HS-27A (cell line): Measurements from ENCODE around the gene KNSTRN.
A peak's percentile ranks its signal among the peaks of the same experiment; 100 is the strongest.

Experiments used
- DNase-seq: peaks from one replicate; pipeline ENCODE4 v3.0.0-alpha.2; 2012; ENCODE audit warnings: low read depth, missing footprints

KNSTRN gene

DNA sequence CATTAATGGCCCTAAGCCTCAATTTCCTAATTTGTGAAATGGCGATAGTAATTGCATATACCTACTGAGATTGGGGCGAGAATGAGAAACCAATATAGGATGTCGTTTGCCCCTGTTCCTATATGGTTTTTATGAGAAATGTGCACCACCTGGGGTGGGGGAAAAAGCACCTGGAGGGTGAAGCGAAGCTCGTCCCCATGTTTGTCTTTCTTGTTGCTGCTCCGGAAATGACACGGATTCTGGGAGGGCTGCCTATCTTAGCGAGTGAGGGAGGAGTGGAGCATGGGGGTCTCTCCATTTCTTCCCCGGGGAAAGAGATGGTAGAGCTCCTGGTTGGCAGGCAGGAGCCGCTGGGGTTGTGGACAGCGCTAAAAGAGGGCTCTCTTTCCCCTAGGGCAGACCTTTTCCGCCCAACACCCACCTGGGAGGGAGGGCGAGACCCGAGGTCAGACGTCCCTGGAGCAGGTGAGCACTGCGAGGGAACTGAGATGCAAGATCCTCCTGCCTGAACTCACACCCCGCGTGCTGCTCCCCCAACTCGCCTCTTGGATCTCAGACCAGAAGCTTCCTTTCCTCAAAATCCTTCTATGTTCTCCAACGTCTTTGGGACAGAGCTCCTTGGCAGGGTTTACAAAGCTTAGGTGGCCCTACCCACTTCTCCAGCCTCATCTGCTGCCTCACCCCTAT is 52.6 kb downstream of the KNSTRN start:
- no peak for DNase-seq

DNA sequence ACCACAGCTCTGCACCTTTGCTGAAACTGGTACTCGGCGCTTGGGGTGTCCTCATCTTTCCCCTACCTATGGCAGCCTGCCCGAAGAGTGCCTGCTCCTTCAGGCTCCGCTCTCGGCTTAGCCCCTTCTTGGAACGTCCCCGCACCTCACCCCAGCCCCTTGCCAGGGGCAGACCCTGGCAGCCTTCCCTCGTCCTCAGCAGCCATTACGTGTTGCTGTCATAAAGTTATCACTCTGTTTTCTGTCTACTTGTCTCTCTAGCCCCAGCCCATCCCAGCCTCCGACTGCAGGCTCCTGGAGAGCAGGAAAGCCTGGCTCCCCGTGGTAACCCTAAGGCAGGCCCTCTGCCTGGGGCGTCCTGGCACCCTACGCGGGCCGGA is 53.2 kb downstream of the KNSTRN start:
- no peak for DNase-seq

DNA sequence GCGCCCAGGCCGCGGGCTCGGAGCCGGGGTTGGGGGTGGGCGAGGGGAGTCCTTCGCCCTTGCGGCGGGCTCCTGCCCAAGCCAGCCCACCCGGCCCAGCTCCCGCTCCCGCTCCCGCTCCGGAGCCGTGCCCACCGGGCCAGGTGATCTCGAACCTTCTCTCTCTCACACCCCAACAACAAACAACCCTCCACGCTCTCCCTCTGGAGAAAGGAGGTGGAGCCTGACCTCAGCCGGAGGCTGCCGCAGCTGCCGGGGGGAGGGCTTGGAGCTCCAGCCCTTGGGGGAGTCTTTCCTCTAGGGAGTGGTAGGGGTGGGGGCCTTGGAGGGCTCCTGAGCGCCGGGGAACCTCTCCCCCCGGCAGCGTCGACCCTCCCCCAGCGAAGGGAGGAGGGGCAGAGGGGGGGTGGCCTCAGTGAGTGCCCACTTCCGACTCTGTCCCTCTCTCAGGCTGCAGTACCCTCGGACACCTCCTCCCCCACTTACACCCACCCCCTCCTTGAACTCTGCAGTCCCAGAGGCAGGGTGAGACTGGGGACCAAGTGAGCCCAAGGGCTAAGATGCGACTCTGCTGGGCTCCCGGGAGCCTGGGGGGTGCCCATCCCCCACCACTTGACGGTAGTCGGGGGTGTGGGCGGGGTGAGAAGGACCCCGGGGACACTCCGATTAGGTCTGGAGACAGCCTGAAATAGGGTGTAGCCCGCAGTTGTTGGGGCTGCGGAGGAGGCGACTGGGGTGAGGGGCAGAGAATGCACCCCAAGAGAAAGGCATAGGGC is 53.8 kb downstream of the KNSTRN start:
- DNase-seq, result no peak

DNA sequence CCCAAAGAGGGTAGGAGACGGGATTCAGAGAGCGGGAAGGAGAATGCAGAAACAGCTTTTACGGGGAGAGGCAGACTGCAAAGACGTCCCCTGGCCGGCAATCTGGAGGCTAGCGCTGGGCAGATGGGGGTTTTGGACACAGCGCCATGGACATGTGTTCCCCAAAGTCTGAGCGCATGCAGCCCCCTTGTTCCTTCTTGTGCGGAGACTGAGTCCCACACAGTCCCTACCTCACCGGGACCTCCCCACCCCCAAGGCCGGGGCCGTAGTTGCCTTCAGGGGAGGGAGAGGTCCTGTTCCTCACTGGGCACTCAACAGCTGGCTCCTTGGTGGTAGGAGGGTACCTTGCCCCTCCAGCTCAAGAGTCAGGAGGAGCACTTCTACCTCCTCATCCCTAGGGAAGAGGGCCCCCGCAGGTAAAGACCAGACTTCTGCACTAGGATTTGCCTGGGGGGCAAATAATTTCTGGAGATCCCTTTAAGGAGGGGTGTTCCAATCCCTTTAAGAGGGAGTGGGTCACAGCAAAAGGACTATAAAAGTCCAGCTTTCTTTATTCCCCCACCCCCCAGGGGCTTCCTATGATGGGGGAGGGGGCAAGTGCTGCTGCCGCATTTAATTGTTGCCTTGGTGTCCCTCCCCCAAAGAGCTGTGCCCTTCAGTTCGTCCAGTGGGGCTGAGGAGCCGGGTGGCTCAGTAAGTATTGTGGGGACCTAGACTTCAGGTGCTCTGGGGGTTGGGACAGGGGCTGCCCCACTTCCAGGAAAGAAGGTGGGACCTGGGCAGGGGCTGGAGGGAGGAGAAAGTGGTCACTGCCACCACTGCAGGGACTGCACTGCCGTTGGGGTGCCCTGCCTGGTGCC is 54.6 kb downstream of the KNSTRN start:
- no peak for DNase-seq

DNA sequence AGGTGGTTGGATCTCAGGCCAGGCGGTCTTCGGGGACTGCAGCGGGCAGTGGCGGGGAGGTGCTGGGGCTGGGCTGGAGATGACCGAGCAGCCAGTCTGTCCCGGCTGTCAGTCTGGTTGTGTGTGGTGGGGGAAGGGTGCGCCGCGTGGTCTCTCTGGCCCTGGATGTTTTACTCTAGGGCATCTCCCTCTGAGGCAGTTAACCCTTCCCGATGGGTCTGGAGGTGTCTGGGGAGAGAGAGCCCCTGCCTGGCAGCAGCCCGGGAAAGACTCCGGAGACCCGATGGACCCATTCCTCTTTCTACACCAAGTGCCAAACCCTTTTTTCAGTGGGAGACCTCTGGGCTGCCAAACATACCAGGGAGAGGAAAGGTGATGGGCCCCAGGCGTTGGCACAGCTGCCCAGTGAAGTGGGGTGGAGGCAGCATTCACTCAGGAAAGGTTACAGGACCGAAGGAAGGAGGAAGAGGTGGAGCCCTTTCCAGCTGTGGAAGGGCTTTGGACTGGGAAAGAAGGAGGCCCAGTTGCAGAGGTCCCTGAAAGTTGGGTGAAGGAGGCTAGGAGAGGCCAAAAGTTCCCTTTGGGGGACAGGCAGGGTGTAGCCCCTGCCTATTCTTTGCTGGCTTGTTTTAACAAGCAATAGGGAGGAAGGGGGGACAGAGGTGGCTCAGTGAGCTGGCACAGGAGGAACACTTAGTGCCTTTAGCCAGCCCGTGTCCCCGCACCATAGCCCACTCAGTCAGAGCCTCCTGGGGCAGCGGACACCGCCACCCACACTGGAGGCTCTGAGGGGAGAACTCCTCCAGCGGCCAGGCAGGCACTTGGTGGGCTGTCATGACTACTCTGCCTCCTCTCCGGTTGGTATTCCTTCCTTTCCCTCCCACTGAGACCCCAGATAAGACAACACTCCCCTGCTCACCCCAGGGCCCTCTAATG is 55.5 kb downstream of the KNSTRN start:
- DNase-seq, result no peak

DNA sequence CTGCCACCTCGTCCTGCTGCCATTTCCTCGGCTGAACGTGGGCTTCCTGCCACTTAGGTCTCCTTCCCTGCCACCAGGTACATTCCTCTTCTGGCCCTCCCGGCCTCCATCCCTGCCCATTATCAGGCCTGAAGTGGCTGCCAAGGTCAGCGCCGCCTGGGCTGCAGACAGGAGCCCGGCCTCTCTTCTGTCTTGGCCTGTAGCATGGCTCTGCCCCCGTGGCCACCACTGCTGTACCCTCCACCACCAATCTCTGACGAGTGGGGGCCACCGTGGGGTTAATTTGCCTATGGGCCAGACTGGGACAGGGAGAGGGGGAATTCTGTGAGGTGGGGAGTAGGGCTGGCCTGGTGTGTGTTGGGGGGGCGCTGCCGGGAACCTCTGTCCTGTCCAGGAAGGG is 56.2 kb downstream of the KNSTRN start:
- DNase-seq, result no peak

DNA sequence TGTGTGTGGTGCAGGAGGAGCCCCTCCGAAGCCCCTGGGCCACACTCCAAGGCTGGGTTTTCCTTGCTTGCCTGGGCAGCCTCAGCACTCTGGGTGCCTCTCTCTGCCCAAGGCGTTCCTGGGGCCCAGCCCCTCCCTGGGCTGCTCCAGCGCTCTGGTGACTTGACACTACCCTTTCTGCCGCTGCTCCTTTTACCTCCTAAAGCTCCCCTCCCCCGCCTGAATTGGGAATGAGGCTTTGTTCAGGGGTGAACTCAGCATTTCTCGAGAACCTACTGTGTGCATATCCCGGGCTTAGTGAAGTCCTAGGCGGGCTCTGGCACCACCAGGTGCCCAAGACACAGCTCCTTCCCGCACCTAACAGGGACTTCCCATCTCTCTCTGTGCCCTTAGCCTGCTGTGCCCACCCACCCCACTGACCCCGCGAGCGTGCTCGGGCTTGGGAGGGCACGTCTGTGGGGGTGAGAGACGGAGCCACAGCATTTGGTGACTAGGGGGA is 57.0 kb downstream of the KNSTRN start:
- no peak for DNase-seq

DNA sequence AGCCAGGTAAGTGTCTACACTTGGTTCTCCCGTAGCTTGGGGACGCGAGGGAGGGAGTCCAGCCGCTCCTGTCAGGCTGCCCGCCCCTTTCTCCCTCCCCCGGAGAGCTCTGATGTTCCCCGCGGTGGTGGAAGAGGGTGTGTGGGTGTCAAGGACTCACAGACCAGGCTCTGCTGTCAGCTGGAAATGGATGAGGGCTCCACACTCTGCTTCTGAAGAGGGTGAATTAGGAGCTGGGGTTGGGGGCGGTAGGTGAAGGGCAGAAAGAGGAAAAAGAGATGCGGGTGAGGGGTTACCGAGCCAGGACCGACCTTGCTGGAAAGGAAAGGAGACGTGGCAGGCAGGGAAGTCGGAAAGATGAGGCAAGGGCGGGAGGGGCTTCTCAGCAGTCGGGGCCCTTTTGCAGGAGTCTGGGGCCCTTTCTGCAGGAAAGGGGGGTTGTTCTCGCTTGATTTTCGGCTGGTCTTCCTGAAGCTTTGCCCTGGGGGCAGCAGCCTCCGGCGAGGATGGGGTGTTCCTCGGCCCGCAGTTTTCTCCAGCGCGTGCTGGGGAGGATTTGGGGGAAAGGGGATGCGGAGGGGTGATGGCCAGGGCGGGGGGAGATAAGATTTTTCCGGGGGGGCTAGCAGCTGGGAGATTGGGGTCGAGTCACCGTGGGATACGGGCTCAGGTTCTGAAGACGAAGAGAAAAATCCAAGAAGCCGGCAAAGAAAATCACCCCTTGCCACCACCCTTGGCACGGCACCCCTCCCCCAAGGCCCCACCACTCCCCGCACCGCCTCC is 57.6 kb downstream of the KNSTRN start:
- DNase-seq, result no peak

DNA sequence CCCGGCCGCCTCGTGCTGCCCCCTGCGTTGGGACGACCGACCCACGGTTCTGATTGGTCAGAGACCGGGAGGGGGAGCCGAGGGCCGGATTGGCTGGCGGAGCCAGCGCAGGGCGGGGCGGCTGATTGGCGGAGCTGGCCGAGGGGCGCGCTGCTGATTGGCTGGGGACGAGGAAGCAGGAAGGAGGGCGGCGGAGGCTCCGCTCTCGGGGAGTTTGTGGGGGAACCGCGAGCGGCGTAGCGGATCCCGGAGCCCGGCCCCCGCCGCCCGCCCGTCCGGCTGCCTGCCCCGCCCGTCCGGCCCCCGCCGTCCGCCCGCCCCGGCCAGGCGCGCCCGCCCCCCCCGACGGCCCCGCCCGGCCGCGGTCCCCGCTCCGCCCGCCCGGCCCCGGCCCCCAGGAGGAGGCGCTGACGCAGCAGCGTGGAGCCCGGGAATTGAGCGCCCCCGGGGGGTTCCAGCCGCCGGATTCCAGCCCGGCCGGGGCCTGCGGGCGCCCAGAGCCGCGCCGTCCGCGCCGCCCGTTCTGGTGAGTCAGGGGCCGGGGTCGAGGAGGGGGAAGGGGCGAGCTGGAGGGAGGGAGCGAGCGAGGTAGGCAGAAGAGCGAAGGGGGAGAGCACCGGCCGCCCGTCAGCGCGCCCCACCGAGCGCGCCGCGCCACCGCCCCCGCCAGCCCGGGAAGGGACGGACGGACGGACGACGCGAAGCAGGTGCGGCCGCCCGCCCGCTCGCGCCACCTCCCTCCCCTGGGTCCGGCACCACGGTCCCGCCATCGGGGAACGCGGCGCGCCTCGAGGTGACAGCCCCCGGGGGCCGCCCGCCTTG is 58.4 kb downstream of the KNSTRN start, which contains the start of gene BAHD1:
Gene BAHD1, plus strand, starts transcription at position 211 of the 822 bp plus-strand sequence. CDS start 17,512 bp downstream, outside the sequence.
- DNase-seq, result peak; percentile 83

DNA sequence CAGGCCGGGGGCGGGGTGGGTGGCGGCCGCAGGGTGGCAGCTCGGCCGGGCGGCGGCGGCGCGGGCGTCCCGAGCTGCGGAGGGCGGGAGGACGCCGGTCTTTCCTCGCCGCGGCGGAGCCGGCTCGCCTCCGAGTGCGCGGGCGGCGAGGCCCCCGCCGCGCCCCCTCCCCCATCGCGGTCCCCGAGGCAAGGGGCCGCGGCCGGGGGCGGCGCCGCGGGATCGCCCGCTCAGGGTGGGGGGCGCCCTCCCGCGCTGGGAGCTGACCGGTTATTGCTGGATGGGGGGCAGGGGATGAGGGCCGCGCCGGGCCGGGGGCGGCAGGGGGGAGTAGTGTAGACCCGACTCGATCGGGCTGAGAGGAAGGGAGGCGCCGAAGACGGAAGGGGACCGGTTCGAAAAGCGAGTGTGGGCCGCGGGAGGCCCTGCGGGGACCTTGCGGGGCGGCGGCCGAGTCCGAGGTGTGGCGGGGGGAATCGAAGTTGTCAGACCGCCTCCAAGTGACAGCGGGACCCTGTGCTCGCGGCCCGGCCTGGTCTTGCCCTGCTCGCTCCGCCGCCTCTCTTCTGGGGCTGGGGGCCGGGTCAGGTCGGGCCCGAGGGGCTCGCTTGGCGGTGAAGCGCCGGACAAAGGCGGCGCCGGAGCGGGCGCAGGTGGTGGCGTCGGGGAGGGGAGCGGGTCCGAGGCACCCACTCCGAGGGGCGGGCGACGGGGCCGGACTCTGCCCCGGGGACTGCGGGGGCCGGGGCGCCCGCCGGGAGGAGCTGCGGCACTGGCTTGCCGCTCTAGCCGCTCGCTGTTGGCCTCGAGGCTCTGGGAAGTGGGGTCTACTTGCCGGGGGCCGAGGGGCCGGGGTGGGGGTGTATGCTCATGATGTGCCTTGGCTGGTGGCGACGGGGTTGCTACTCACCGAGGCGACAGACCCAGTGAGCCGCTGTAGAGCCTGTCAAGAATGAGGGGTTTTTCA is 59.3 kb downstream of the KNSTRN start:
- no peak for DNase-seq

DNA sequence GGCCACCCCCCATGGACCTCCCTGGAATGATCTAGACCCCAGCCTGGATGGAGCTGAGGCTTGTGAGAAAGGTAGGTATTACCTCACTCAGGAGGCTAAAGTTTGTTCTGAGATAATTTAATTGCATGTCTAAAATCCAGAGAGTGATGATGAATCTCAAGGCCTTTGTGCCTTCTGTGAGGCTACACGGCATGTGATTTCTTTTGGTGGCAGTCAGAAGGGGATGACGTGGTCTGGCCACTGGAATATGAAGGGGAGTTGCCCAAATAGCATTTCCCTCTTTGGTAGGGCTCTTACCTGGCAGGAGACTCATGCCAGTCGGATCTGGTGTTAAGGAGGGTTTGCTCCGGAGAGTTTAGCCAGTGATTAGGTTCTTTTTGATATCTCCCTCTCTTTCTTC is 60.7 kb downstream of the KNSTRN start:
- DNase-seq, result no peak

DNA sequence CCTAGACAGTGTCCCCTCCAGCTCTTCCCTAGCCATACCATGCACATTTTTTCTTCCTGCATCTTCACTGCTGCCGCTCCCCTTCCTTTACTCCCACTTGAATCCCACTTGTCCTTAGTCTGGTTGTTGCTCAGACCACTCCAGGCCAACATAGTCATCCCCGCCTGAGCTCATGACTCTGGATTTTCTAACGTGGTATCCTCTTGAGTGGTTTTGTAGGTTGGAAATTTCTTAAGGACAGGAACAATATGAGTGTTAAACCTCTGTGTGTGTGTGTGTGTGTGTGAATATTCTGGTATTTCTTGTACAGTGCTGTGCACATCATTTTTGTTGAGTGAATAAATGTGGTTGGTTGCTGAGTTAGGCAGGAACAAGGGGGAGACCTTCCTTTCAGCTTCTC is 61.3 kb downstream of the KNSTRN start:
- no peak for DNase-seq
